ENCODE results near the gene ATP6V1C2.

DNA sequence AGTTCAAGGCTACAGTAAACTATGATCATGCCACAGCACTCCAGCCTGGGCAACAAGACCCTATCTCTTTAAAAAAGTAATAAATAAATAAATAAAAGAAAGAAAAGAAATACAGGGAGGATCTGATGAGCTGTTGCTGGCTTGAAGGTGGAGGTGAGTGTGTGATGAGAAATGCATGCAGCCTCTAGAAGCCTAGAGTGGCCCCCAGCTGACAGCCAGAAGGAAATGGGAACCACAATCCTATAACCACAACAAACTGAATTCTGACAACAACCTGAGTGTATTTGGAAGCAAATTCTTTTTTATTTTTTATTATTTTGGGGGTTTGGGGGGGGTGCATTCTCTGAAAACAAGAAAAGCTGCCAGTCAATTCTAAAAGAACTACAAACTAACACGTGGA is 46.3 kb upstream of the ATP6V1C2 start:
- TF ChIP-seq, protein P1, sequence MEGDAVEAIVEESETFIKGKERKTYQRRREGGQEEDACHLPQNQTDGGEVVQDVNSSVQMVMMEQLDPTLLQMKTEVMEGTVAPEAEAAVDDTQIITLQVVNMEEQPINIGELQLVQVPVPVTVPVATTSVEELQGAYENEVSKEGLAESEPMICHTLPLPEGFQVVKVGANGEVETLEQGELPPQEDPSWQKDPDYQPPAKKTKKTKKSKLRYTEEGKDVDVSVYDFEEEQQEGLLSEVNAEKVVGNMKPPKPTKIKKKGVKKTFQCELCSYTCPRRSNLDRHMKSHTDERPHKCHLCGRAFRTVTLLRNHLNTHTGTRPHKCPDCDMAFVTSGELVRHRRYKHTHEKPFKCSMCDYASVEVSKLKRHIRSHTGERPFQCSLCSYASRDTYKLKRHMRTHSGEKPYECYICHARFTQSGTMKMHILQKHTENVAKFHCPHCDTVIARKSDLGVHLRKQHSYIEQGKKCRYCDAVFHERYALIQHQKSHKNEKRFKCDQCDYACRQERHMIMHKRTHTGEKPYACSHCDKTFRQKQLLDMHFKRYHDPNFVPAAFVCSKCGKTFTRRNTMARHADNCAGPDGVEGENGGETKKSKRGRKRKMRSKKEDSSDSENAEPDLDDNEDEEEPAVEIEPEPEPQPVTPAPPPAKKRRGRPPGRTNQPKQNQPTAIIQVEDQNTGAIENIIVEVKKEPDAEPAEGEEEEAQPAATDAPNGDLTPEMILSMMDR (IDR thresholded peaks at IDR 0.05 in 2 of 3, conservative IDR thresholded peaks at IDR 0.05 in 1 of 3; ENCODE audit: insufficient read depth in 2 of 3, low read depth in 1 of 3, low read length in 3 of 3): no peak
- no peak for TF ChIP-seq NONO (IDR thresholded peaks at IDR 0.05; ENCODE audit: low read depth in 2 of 2, low read length in 1 of 2)
- no peak for TF ChIP-seq NR2F6 (CRISPR knock-in tag; IDR thresholded peaks at IDR 0.05)
- no peak for TF ChIP-seq STAG1 (CRISPR knock-in tag; IDR thresholded peaks at IDR 0.05; ENCODE audit: borderline replicate concordance)
- TF ChIP-seq POLR2AphosphoS5 (IDR thresholded peaks at IDR 0.05; ENCODE audit: control insufficient read depth, insufficient read depth, low read depth, low read length): no peak
- no peak for TF ChIP-seq KDM4B (IDR thresholded peaks at IDR 0.05; ENCODE audit: borderline replicate concordance in 2 of 2, low read depth in 1 of 2)

Data from K562 (cell line).